ENCODE data around the gene ZBTB43.

DNA sequence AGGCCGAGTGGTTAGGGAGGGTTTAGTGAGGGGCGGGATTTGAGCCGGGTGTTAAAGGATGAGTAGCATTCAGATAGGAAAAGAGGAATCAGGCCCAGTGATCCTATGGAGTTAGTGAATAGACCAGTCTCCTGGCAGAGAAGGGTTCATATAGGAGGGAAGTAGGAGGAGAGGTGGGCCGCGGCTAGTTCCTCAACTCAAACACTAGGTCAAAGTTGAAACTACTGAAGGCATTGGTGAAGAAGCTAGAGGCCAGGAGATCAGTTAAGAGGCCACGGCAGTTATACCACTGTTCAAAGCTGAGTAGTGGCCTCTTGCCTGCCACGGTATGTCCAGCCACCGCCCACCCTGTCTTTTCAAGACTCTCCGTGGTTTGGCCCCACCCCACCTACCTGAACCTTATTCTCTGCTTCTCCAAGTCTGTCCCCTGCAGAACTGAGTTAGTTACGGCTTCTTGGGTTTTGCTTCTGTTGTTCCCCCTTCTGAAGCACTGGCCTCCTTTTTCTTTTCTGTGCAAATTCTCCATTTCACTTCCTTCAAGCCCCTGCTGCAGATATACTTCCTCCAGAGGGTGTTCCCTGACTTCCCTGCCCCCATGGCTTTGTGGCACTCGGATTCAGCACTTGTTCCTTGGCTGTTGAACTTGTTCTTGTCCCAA lies 57.4 kb downstream of the ZBTB43 start:
- TF ChIP-seq POLR2A (IDR thresholded peaks at IDR 0.05) (no peak), CTCF (IDR thresholded peaks at IDR 0.05) (no peak)
